Fibroblast of skin of abdomen (primary cell): Measurements from ENCODE around the gene AAMDC.
"Not testable (repeated sequence)": the region's sequence is repeated elsewhere in the genome, so short reads cannot be mapped to it uniquely, and the experiment has no call there.

Experiments
- DNase-seq: peaks from one replicate; pipeline ENCODE4 v3.0.0-alpha.2; 2013

Gene AAMDC

GRCh38 chr11:77886401-77886800 lies 65.5 kb downstream of the AAMDC start:
- DNase-seq: no peak

- DNase-seq: not testable (repeated sequence)
Measured at GRCh38 chr11:77889045-77889444, 68.1 kb downstream of the AAMDC start.

- DNase-seq: not testable (repeated sequence)
Measured at GRCh38 chr11:77890100-77890614, 69.2 kb downstream of the AAMDC start.

GRCh38 chr11:77890619-77891056 lies 69.7 kb downstream of the AAMDC start:
- peak; percentile 20 for DNase-seq

GRCh38 chr11:77891256-77891655 lies 70.3 kb downstream of the AAMDC start:
- DNase-seq: not testable (repeated sequence)

- DNase-seq: not testable (repeated sequence)
Measured at GRCh38 chr11:77891703-77892102, 70.8 kb downstream of the AAMDC start.

GRCh38 chr11:77894949-77895348 lies 74.0 kb downstream of the AAMDC start:
- DNase-seq: not testable (repeated sequence)

- DNase-seq: no peak
Measured at GRCh38 chr11:77908835-77909234, 87.9 kb downstream of the AAMDC start.

GRCh38 chr11:77909277-77909676 lies 88.3 kb downstream of the AAMDC start:
- DNase-seq: no peak

- DNase-seq: peak; percentile 6
Measured at GRCh38 chr11:77910828-77911227, 89.9 kb downstream of the AAMDC start.

GRCh38 chr11:77913608-77914306 lies 92.8 kb downstream of the AAMDC start:
- not testable (repeated sequence) for DNase-seq

GRCh38 chr11:77914307-77914791 lies 93.4 kb downstream of the AAMDC start:
- DNase-seq: peak; percentile 74

- DNase-seq: not testable (repeated sequence)
Measured at GRCh38 chr11:77917713-77918112, 96.8 kb downstream of the AAMDC start.
